ENCODE data around the gene FCHSD1.

GRCh38 chr5:141637123-141637766 is 14.0 kb downstream of the FCHSD1 start:
- TF ChIP-seq, protein P1, sequence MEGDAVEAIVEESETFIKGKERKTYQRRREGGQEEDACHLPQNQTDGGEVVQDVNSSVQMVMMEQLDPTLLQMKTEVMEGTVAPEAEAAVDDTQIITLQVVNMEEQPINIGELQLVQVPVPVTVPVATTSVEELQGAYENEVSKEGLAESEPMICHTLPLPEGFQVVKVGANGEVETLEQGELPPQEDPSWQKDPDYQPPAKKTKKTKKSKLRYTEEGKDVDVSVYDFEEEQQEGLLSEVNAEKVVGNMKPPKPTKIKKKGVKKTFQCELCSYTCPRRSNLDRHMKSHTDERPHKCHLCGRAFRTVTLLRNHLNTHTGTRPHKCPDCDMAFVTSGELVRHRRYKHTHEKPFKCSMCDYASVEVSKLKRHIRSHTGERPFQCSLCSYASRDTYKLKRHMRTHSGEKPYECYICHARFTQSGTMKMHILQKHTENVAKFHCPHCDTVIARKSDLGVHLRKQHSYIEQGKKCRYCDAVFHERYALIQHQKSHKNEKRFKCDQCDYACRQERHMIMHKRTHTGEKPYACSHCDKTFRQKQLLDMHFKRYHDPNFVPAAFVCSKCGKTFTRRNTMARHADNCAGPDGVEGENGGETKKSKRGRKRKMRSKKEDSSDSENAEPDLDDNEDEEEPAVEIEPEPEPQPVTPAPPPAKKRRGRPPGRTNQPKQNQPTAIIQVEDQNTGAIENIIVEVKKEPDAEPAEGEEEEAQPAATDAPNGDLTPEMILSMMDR (conservative IDR thresholded peaks at IDR 0.05; ENCODE audit: low read depth, low read length), result no peak
- no peak for TF ChIP-seq EZH2 (IDR thresholded peaks at IDR 0.05; ENCODE audit: low read length, unreplicated experiment)

Data from PC-3 (cell line).